Immature natural killer cell (primary cell): ENCODE measurements around the gene SPIC. TPM values are rescaled to one million over a fixed set of nuclear protein-coding genes. Genes with fewer than 3 reads are reported as not detected.

Source experiments
- DNase-seq, 3 donors: peaks; one replicate each; pipeline ENCODE4 v3.0.0; 2022; ENCODE audit warnings: mixed read lengths in 1 of 3
- H3K27ac Mint-ChIP-seq, 6 donors: one replicate each; pipeline ENCODE4 v1.8.0; 2020; ENCODE audit warnings: mixed read lengths in 6 of 6, mild to moderate bottlenecking in 5 of 6, inconsistent platforms in 4 of 6, moderate library complexity in 3 of 6
- H3K27me3 Mint-ChIP-seq, 3 donors: one replicate each; pipeline ENCODE4 v1.8.0; 2020 to 2021; ENCODE audit warnings: low read depth in 3 of 3, mild to moderate bottlenecking in 3 of 3, mixed read lengths in 3 of 3, moderate library complexity in 3 of 3, inconsistent platforms in 1 of 3
- H3K36me3 Mint-ChIP-seq, 3 donors: one replicate each; pipeline ENCODE4 v1.8.0; 2020; ENCODE audit warnings: mixed read lengths in 3 of 3, inconsistent platforms in 2 of 3, mild to moderate bottlenecking in 2 of 3
- H3K4me1 Mint-ChIP-seq, 2 donors: one replicate each; pipeline ENCODE4 v1.8.0; 2020; ENCODE audit warnings: inconsistent platforms in 2 of 2, mild to moderate bottlenecking in 2 of 2, mixed read lengths in 2 of 2, moderate library complexity in 1 of 2
- H3K4me3 Mint-ChIP-seq, 5 donors: one replicate each; pipeline ENCODE4 v1.8.0; 2020; ENCODE audit warnings: mild to moderate bottlenecking in 5 of 5, mixed read lengths in 5 of 5, inconsistent platforms in 3 of 5, moderate library complexity in 3 of 5
- H3K9me3 Mint-ChIP-seq, 6 donors: one replicate each; pipeline ENCODE4 v1.8.0; 2020; ENCODE audit warnings: mild to moderate bottlenecking in 6 of 6, mixed read lengths in 6 of 6, inconsistent platforms in 4 of 6, moderate library complexity in 3 of 6
- polyA plus RNA-seq, 3 donors: library from polyadenylated mRNA; unstranded; fragments of 300-500 nt; fragmentation: Illumina TruSeq; gene quantifications; one replicate each; pipeline ENCODE4 v1.2.3, GENCODE V29; 2021

The SPIC gene
- polyA plus RNA-seq, 3 donors from 2014 or later: not detected

DNA sequence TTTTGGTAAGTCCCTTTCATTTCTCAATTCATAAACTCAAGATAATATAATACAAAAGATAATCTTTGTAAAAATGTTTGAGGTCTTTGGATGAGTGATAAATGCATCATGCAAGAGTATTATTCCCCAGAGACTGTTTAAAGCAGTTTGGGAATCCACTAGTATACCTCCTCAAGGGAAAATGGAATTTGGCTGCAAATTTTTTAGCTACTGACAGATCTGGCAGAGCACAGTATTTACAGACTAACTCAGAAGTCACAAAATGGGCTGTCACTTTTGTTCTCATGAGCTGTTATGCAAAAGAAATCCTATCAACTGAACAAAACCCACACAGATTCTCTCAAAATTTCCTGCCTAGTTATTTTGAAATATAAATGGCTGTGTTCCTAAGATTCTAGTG lies 9.9 kb downstream of the SPIC start:
- no peak overlapping the region for H3K4me3 Mint-ChIP-seq
- H3K27ac Mint-ChIP-seq: no peak overlapping the region
- peaks cover 2 to 9% (median 6%) of the 10 kb centered on the region in 3 donors for H3K27me3 Mint-ChIP-seq
- no peaks in the 10 kb centered on the region for H3K4me1 Mint-ChIP-seq
- no peak for DNase-seq
- H3K9me3 Mint-ChIP-seq: peaks cover 0 to 2% (median 0%) of the 10 kb centered on the region in 6 donors
- H3K36me3 Mint-ChIP-seq: no peaks in the 10 kb centered on the region

DNA sequence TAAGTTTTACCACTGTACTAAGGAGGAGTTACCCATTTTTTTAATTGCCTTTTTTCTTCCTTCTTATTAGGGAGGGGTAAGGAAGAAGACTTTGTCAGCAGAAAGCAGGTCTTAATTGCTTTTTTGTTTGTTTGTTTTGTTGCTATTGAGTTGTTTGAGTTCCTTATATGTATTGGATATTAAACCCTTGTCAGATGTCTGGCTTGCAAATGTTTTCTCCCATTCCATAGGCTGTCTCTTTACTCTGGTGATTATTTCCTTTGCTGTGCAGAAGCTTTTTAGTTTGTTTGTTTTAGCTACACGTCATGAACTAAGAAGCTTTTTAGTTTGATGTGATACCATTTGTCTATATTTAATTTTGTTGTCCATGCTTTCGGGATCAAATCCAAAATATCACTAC lies 13.3 kb downstream of the SPIC start:
- Mint-ChIP-seq H3K4me3 (no peak overlapping the region), H3K27ac (no peak overlapping the region), H3K36me3 (no peaks in the 10 kb centered on the region), H3K4me1 (no peaks in the 10 kb centered on the region), H3K9me3 (peaks cover 0 to 2% (median 0%) of the 10 kb centered on the region in 6 donors), H3K27me3 (peaks cover 2 to 6% (median 6%) of the 10 kb centered on the region in 3 donors)
- DNase-seq: no peak

DNA sequence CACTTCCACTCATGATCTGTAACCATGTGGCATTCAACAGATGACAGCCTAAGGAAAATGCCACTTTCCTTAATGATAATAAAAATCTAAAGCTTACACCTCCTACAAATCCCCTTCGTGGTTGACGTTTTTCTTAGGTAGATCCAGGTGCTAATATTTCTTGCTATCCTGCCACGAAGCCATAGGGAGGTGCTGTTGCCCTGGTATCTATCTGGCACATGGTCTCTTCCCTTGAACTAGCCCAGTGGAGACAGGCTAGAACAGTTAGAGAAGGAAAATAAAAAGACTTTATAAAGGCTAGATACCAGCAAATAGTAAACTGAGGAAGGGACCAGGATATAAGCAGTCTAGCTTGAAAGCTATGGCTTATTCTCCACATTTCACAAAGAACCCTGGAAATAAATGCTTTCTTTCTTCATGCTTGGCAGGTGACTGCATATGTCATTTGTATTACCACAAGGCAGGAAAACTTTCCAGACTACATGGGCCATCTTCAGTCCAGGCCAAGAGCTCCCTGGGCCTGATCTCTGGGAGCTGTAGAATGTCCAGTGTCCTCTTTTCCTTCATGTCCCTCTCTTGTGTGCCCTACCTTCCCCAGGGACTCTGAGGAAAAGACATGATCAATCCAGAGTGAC lies 15.3 kb downstream of the SPIC start:
- Mint-ChIP-seq H3K4me1 (no peaks in the 10 kb centered on the region), H3K36me3 (no peaks in the 10 kb centered on the region), H3K27me3 (peaks cover 0 to 6% (median 6%) of the 10 kb centered on the region in 3 donors), H3K27ac (no peak overlapping the region), H3K4me3 (no peak overlapping the region), H3K9me3 (peaks cover 0 to 2% (median 0%) of the 10 kb centered on the region in 6 donors)
- no peak for DNase-seq

DNA sequence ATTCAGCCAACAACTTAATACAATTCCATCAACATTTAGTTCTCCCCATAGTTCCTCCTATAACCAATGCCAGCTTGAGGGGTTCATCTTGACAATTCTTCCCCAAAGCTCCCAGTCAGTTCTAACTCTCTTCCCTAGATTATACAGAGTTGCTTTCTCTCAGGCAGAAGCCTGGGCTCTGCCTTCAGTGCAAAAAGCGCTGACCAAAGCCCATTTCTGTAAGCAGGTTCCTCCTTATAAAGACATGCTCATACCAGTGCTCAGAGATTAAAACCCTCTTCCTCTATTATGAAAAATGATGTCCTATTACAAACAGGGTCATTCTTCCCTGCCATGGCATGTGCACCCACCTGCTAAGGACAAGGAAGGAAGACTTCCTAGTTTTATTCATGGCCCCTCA lies 16.2 kb downstream of the SPIC start:
- DNase-seq: no peak
- no peaks in the 10 kb centered on the region for H3K36me3 Mint-ChIP-seq
- peaks cover 0 to 6% (median 6%) of the 10 kb centered on the region in 3 donors for H3K27me3 Mint-ChIP-seq
- no peak overlapping the region for H3K27ac Mint-ChIP-seq
- no peak overlapping the region for H3K4me3 Mint-ChIP-seq
- H3K4me1 Mint-ChIP-seq: no peaks in the 10 kb centered on the region
- peaks cover 0 to under 1% (median 0%) of the 10 kb centered on the region in 6 donors for H3K9me3 Mint-ChIP-seq

DNA sequence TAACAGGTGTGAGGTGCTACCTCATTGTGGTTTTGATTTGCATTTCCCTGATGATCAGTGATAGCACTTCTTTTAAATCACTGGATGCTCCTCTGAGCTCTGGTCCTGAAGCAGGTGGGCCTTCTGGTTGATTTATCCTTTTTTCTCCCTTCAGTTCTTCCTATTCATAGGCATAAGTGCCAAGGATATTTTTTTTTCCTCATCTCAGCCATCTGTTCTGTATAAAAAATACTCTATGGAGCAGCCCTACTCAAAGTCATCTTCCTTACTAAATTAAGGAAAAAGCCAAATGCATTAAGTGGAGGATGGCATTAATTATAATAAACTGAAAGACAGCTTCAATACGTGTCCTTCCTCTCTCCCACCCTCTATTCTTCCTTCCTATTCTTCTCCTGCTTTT lies 18.4 kb downstream of the SPIC start:
- peaks cover 0 to 2% (median under 1%) of the 10 kb centered on the region in 3 donors for H3K27me3 Mint-ChIP-seq
- no peaks in the 10 kb centered on the region for H3K36me3 Mint-ChIP-seq
- no peaks in the 10 kb centered on the region for H3K4me1 Mint-ChIP-seq
- no peak overlapping the region for H3K27ac Mint-ChIP-seq
- no peak for DNase-seq
- H3K4me3 Mint-ChIP-seq: no peak overlapping the region
- no peaks in the 10 kb centered on the region for H3K9me3 Mint-ChIP-seq

DNA sequence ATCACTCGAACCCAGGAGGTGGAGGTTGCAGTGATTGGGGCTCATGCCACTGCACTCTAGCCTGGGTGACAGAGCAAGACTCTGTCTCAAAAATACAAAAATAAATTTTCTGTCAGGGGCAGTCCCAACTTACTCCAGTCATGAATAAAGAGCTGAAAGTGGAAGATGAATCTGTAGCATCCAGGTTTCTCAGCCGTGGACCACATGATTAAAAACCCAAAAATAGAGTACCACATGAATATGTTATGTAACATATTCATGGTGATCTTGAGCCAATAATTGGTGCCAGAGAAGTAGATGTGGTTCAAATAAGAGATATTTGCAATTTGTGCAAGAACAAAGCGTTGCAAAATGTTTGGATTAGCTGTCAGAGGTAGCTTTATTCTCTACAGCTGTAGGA lies 23.1 kb downstream of the SPIC start:
- DNase-seq: no peak
- H3K4me3 Mint-ChIP-seq: no peak overlapping the region
- H3K27ac Mint-ChIP-seq: no peak overlapping the region
- no peaks in the 10 kb centered on the region for H3K36me3 Mint-ChIP-seq
- H3K4me1 Mint-ChIP-seq: no peaks in the 10 kb centered on the region
- H3K9me3 Mint-ChIP-seq: no peaks in the 10 kb centered on the region
- peaks cover under 1 to 3% (median 3%) of the 10 kb centered on the region in 3 donors for H3K27me3 Mint-ChIP-seq

DNA sequence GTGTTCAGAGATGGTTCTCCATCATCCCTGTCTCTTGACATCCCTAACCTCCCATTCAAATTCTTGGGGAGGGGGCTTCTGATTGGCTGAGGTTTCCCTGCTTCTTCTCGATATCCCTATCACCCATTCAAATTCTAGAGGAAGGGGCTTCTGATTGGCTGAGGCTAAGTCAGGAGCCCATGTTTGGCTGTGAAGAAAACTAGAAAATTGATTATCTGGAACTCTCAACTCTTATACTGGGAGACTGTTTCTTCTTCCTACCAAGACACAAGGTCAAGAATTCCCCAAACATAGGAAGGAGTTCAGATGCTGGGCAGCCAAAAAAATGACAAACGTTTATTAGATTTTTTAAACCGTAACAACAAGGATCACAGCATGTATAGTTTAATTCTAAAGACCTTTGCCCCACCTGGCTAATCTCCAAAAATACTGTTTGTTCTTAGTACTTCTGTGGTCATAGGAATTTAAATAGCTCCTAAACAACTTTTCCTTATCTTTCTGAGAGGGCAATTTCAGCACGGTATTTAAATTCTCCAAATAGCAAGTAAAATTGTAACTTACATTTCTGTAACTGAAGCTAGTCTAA lies 26.4 kb downstream of the SPIC start:
- Mint-ChIP-seq H3K36me3 (no peaks in the 10 kb centered on the region), H3K4me3 (no peak overlapping the region), H3K27me3 (peaks cover 2 to 6% (median 3%) of the 10 kb centered on the region in 3 donors), H3K9me3 (no peaks in the 10 kb centered on the region), H3K4me1 (no peaks in the 10 kb centered on the region), H3K27ac (no peak overlapping the region)
- DNase-seq: no peak

DNA sequence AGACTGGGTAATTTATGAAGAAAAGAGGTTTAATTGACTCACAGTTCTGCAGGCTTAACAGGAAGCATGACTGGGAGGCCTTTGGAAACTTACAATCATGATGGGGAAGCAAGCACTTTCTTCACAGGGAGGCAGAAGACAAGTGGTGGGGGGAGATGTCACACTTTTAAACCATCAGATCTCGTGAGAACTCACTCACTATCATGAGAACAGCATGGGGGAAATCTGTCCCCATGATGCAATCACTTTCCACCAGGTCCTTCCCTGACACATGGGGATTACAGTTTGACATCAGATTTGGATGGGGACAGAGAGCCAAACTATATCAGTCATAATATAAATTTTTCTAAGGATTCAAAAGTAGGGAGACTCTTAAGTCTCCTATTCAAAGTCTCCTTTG lies 46.0 kb downstream of the SPIC start:
- H3K36me3 Mint-ChIP-seq: no peaks in the 10 kb centered on the region
- no peak overlapping the region for H3K4me3 Mint-ChIP-seq
- no peak overlapping the region for H3K27ac Mint-ChIP-seq
- H3K9me3 Mint-ChIP-seq: no peaks in the 10 kb centered on the region
- peaks cover 1 to 4% (median 3%) of the 10 kb centered on the region in 3 donors for H3K27me3 Mint-ChIP-seq
- DNase-seq: no peak
- no peaks in the 10 kb centered on the region for H3K4me1 Mint-ChIP-seq

DNA sequence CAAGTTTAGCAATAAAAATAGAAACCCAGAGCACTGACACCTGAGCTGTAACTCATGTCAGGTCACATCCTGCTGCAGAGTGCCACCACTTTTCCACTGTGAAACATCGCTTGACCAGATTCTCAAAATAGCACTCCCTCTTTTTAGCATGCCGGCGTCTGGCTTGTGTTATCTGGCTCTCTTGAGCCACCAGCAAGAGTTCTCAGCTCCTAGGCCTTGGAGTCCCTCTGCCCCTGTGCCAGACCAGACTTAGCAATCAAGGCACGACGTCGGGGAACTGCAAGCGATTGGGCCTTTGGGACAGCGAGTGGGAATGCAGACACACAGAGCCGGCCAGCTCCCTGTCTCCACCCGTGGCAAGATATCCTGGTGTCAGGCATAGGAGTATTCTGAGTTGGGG lies 52.5 kb downstream of the SPIC start:
- H3K27ac Mint-ChIP-seq: no peak overlapping the region

DNA sequence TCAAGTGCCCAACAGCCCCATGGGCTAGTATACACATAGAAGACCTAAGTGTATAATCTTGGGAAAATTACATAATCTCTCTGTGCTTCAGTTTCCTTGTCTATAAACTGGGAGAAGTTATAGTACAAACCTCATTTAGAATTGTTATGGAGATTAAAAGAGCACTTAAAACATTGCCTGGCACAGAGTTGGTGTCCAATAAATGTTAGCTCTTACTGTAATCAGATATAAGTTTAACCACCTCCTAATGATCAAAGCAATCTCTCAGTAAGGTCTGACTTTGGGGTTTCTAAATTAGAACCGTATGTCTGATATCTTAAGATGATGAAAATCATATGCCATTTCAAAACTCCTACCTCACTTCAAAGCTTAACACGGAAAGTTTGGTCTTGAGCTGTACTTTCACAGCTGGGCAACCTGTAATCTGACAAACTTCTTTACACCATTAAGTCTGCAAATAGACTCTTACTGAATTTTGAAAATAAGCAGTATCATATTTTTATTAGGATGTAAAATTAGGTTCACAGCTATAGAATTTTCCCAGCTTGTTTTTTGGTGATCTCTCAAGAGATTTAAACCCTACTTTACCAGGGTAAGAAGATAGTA lies 61.0 kb downstream of the SPIC start:
- Mint-ChIP-seq H3K4me3 (no peak overlapping the region), H3K27me3 (peaks cover 1 to 6% (median 2%) of the 10 kb centered on the region in 3 donors), H3K36me3 (no peaks in the 10 kb centered on the region), H3K4me1 (no peaks in the 10 kb centered on the region), H3K27ac (no peak overlapping the region), H3K9me3 (no peaks in the 10 kb centered on the region)
- no peak for DNase-seq

More for the DNA sequence above, 52.5 kb downstream of the SPIC start:
- DNase-seq: no peak
- peaks cover 0 to 8% (median 1%) of the 10 kb centered on the region in 3 donors for H3K27me3 Mint-ChIP-seq
- H3K36me3 Mint-ChIP-seq: no peaks in the 10 kb centered on the region
- H3K4me1 Mint-ChIP-seq: no peaks in the 10 kb centered on the region
- H3K4me3 Mint-ChIP-seq: no peak overlapping the region
- peaks cover 0 to 2% (median 0%) of the 10 kb centered on the region in 6 donors for H3K9me3 Mint-ChIP-seq

Other genes starting within 250 kb of the SPIC start
- 1 to 10 TPM; 1.2 to 4.8 (median 1.9) TPM for gene UTP20, start 195.2 kb upstream of the SPIC start, polyA plus RNA-seq
- 10 to 100 TPM; 25.2 to 38.7 (median 26.3) TPM for gene ARL1, start 67.6 kb upstream of the SPIC start, polyA plus RNA-seq
- not detected for gene MYBPC1, start 119.6 kb downstream of the SPIC start, polyA plus RNA-seq
- gene CHPT1, start 222.3 kb downstream of the SPIC start, polyA plus RNA-seq: 10 to 100 TPM; 13.1 to 28.5 (median 17.2) TPM